Measurements from ENCODE around the gene SCT. TPM values are rescaled to one million over a fixed set of nuclear protein-coding genes. Genes with fewer than 3 reads are reported as not detected.

The SCT gene
- polyA plus RNA-seq, 3 donors from 2014 or later: not detected

- Mint-ChIP-seq H3K27ac (peak overlapping the region; percentile 88 to 96 (median 92)), H3K9me3 (no peaks in the 10 kb centered on the region), H3K4me3 (peak overlapping the region; percentile 90 to 95 (median 93)), H3K36me3 (peaks cover 0 to 7% (median 3%) of the 10 kb centered on the region in 3 donors), H3K4me1 (peaks cover 15 to 16% of the 10 kb centered on the region in 2 donors), H3K27me3 (ENCODE audit: low read depth in 3 of 3) (peaks cover 5 to 12% (median 8%) of the 10 kb centered on the region in 3 donors)
- DNase-seq: no peak
These were observed 12.1 kb downstream of the SCT start for GRCh38 chr11:614623-615503.

GRCh38 chr11:614021-614622 is 12.9 kb downstream of the SCT start:
- no peak for DNase-seq
- peaks cover 5 to 12% (median 8%) of the 10 kb centered on the region in 3 donors for H3K27me3 Mint-ChIP-seq (ENCODE audit: low read depth in 3 of 3)
- H3K27ac Mint-ChIP-seq: peak overlapping the region; percentile 67 to 88 (median 78)
- no peaks in the 10 kb centered on the region for H3K9me3 Mint-ChIP-seq
- H3K36me3 Mint-ChIP-seq: peaks cover 0 to 7% (median 3%) of the 10 kb centered on the region in 3 donors
- H3K4me3 Mint-ChIP-seq: peak overlapping the region; percentile 71 to 78 (median 75)
- H3K4me1 Mint-ChIP-seq: peaks cover 15 to 16% of the 10 kb centered on the region in 2 donors

- DNase-seq: peak in 2 of 3 donors; percentile 60 to 73
- H3K27ac Mint-ChIP-seq: peak overlapping the region in 3 of 6 donors; percentile 51 to 85 (median 82)
- H3K4me3 Mint-ChIP-seq: no peak overlapping the region
- peaks cover 15 to 16% of the 10 kb centered on the region in 2 donors for H3K4me1 Mint-ChIP-seq
- no peaks in the 10 kb centered on the region for H3K9me3 Mint-ChIP-seq
- peaks cover 5 to 12% (median 10%) of the 10 kb centered on the region in 3 donors for H3K27me3 Mint-ChIP-seq (ENCODE audit: low read depth in 3 of 3)
- peaks cover 0 to 7% (median 3%) of the 10 kb centered on the region in 3 donors for H3K36me3 Mint-ChIP-seq
These were observed 13.5 kb downstream of the SCT start for GRCh38 chr11:613369-613968.

- Mint-ChIP-seq H3K4me1 (peaks cover 15 to 16% of the 10 kb centered on the region in 2 donors), H3K9me3 (no peaks in the 10 kb centered on the region), H3K27ac (peak overlapping the region in 2 of 6 donors; percentile 35 to 62), H3K4me3 (no peak overlapping the region), H3K27me3 (ENCODE audit: low read depth in 3 of 3) (peaks cover 9 to 12% (median 10%) of the 10 kb centered on the region in 3 donors), H3K36me3 (peaks cover 0 to 7% (median 3%) of the 10 kb centered on the region in 3 donors)
- DNase-seq: no peak
These were observed 14.1 kb downstream of the SCT start for GRCh38 chr11:612961-613300.

GRCh38 chr11:612201-612960 is 14.6 kb downstream of the SCT start:
- Mint-ChIP-seq H3K27ac (peak overlapping the region; percentile 37 to 80 (median 60)), H3K4me3 (peak overlapping the region in 2 of 5 donors; percentile 36 to 42), H3K9me3 (no peaks in the 10 kb centered on the region), H3K27me3 (ENCODE audit: low read depth in 3 of 3) (peaks cover 9 to 12% (median 10%) of the 10 kb centered on the region in 3 donors), H3K4me1 (peaks cover 15 to 16% of the 10 kb centered on the region in 2 donors), H3K36me3 (peaks cover 0 to 7% (median 3%) of the 10 kb centered on the region in 3 donors)
- DNase-seq: no peak

DNA sequence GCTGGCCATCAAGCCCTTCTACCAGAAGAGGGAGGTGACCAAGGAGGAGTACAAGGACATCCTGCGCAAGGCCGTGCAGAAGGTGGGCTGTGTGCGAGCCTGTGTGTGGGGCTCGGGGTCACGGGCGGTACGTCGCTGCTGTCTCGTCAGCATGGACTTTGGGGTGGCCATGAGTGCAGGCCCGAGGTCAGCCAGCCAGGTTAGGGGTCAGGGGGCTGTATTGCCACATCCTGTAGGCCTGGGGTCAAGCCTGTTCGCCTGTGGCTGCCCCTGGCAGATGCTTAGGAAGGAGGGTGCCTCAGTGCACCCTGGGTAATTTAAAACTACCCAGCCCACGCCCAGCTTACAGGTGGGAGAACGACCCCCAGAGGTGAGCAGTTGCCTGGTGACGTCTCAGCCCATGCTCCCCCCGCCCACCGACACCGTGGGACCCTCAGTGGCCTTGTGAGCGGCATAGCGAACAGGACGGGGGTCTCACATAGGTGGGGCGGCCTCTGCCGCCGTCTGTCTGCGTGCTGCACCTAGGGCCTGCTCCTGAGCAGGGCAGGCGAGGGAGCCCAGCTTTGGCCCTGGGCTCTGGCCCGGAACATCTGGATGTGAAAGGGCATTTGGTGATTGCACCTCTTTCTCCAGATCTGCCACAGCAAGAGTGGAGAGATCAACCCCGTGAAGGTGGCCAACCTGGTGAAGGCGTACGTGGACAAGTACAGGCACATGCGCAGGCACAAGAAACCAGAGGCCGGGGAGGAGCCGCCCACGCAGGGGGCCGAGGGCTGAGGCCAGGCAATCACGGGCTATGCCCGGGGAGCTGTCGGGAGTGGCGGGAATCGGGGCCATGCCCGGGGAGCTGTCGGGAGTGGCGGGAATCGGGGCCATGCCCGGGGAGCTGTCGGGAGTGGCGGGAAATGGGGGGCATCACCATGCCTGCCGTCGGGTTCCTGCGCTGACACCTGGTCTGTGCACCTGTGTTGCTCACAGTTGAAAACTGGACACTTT is 15.7 kb downstream of the SCT start:
- H3K4me1 Mint-ChIP-seq: peaks cover 11 to 13% of the 10 kb centered on the region in 2 donors
- peaks cover 0 to 15% (median 7%) of the 10 kb centered on the region in 3 donors for H3K36me3 Mint-ChIP-seq
- H3K4me3 Mint-ChIP-seq: no peak overlapping the region
- H3K27me3 Mint-ChIP-seq (ENCODE audit: low read depth in 3 of 3): peaks cover 9 to 12% (median 9%) of the 10 kb centered on the region in 3 donors
- no peaks in the 10 kb centered on the region for H3K9me3 Mint-ChIP-seq
- H3K27ac Mint-ChIP-seq: peak overlapping the region in 4 of 6 donors; percentile 60 to 80 (median 62)
- DNase-seq: no peak

DNA sequence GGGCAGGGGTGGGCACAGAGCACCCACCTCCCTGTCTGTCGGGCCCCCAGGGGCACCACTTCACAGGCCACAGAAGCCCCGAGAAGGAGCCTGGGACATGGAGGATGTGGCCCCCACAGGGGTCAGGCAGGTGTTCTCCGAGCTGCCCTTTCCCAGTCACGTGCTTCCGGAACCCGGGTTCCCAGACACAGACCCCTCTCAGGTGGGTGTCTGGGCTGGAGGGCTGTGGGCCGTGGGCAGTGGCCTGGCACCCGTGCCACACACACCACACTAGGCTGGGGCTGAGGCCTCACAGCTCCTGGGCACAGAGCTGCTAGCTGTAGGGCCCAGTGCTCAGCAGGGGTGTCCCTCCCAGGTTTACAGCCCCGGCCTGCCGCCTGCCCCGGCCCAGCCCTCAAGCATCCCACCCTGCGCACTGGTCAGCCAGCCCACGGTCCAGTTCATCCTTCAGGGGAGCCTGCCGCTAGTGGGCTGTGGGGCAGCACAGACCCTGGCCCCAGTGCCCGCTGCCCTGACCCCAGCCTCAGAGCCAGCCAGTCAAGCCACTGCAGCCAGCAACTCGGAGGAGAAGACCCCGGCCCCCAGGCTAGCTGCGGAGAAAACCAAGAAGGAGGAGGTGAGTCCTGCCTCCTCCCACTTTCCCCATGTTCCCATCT is 16.7 kb downstream of the SCT start:
- no peak overlapping the region for H3K4me3 Mint-ChIP-seq
- H3K36me3 Mint-ChIP-seq: peaks cover 0 to 15% (median 7%) of the 10 kb centered on the region in 3 donors
- peaks cover 3 to 12% (median 9%) of the 10 kb centered on the region in 3 donors for H3K27me3 Mint-ChIP-seq (ENCODE audit: low read depth in 3 of 3)
- no peak overlapping the region for H3K27ac Mint-ChIP-seq
- no peaks in the 10 kb centered on the region for H3K9me3 Mint-ChIP-seq
- peaks cover 5 to 8% of the 10 kb centered on the region in 2 donors for H3K4me1 Mint-ChIP-seq
- no peak for DNase-seq

DNA sequence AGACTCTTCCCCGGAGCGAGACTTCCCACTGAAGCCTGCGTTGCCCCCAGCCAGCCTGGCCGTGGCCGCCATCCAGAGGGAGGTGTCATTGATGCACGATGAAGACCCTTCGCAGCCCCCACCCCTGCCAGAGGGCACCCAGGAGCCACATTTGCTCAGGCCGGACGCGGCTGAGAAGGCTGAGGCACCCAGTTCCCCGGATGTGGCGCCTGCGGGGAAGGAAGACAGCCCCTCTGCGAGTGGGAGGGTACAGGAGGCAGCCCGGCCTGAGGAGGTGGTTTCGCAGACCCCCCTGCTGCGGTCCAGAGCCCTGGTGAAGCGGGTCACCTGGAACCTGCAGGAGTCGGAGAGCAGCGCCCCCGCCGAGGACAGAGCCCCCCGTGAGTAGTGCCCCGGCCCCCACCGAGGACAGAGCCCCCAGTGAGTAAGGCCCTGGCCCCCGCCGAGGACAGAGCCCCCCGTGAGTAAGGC is 17.6 kb downstream of the SCT start:
- H3K27me3 Mint-ChIP-seq (ENCODE audit: low read depth in 3 of 3): peaks cover 0 to 10% (median 6%) of the 10 kb centered on the region in 3 donors
- peaks cover 4 to 15% (median 7%) of the 10 kb centered on the region in 3 donors for H3K36me3 Mint-ChIP-seq
- no peak overlapping the region for H3K4me3 Mint-ChIP-seq
- no peak overlapping the region for H3K27ac Mint-ChIP-seq
- DNase-seq: no peak
- H3K9me3 Mint-ChIP-seq: no peaks in the 10 kb centered on the region
- peaks cover 2 to 6% of the 10 kb centered on the region in 2 donors for H3K4me1 Mint-ChIP-seq

DNA sequence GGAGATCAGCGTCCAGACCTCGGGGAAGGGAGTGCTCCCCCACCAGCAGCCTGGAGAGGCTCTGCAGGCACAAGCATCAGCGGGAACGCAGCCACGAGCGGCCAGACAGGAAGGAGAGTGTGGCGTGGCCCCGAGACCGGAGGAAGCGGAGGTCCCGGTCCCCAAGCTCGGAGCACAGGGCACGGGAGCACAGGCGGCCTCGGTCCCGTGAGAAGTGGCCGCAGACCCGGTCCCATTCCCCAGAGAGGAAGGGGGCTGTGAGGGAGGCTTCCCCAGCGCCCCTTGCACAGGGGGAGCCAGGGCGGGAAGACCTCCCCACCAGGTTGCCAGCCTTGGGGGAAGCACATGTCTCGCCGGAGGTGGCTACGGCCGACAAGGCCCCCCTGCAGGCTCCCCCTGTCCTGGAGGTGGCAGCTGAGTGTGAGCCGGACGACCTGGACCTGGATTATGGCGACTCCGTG is 18.2 kb downstream of the SCT start:
- H3K36me3 Mint-ChIP-seq: peaks cover 4 to 17% (median 7%) of the 10 kb centered on the region in 3 donors
- H3K4me1 Mint-ChIP-seq: peaks cover 0 to 4% of the 10 kb centered on the region in 2 donors
- H3K27ac Mint-ChIP-seq: no peak overlapping the region
- peaks cover 0 to 8% (median 3%) of the 10 kb centered on the region in 3 donors for H3K27me3 Mint-ChIP-seq (ENCODE audit: low read depth in 3 of 3)
- H3K4me3 Mint-ChIP-seq: no peak overlapping the region
- no peaks in the 10 kb centered on the region for H3K9me3 Mint-ChIP-seq
- DNase-seq: no peak

- DNase-seq: no peak
- H3K27ac Mint-ChIP-seq: no peak overlapping the region
- H3K4me3 Mint-ChIP-seq: no peak overlapping the region
- H3K4me1 Mint-ChIP-seq: peaks cover 0 to 4% of the 10 kb centered on the region in 2 donors
- peaks cover 0 to 8% (median 3%) of the 10 kb centered on the region in 3 donors for H3K27me3 Mint-ChIP-seq (ENCODE audit: low read depth in 3 of 3)
- H3K9me3 Mint-ChIP-seq: no peaks in the 10 kb centered on the region
- peaks cover 4 to 17% (median 7%) of the 10 kb centered on the region in 3 donors for H3K36me3 Mint-ChIP-seq
These were observed 18.9 kb downstream of the SCT start for GRCh38 chr11:607971-608659.

- no peak for DNase-seq
- no peaks in the 10 kb centered on the region for H3K9me3 Mint-ChIP-seq
- peaks cover 4 to 16% (median 6%) of the 10 kb centered on the region in 3 donors for H3K36me3 Mint-ChIP-seq
- no peak overlapping the region for H3K27ac Mint-ChIP-seq
- peaks cover 0 to 6% (median 3%) of the 10 kb centered on the region in 3 donors for H3K27me3 Mint-ChIP-seq (ENCODE audit: low read depth in 3 of 3)
- H3K4me3 Mint-ChIP-seq: no peak overlapping the region
- peaks cover 0 to 2% of the 10 kb centered on the region in 2 donors for H3K4me1 Mint-ChIP-seq
These were observed 19.8 kb downstream of the SCT start for GRCh38 chr11:607020-607780.

Measured in immature natural killer cell (primary cell).